WI38 (cell line): Measurements from ENCODE around the gene AFF1.

ENCODE experiments used
- H3K4me3 ChIP-seq: 2 replicates; pipeline ENCODE4 v1.5.1; 2011; ENCODE audit warnings: low read depth, mild to moderate bottlenecking, control low read depth, low read length
- CTCF ChIP-seq: IDR thresholded peaks from 2 replicates; pipeline ENCODE4 v1.5.1; 2012; ENCODE audit warnings: low read depth, mild to moderate bottlenecking, control low read depth, low read length

The AFF1 gene

DNA sequence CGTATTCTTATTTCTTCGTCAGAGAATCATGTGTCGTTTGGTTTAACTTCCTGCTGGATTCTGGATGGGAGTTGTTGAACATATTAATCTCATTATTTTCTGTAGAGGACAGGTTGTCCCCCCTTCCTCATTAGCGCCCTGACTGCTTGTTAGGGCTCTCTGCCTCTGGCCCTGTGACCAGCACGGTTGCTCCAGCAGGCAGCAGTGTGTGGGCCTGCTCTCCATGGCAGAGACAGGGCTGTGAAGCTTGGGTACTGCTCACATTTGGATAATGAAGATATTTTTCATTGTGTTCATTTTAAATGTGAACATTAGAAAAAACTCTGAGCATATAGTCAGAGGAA, 182.9 kb downstream of the AFF1 start:
- H3K4me3 ChIP-seq, result no peak overlapping the region
- TF ChIP-seq CTCF, result no peak

GRCh38 chr4:87118421-87118820, 183.6 kb downstream of the AFF1 start:
- TF ChIP-seq CTCF, result no peak
- H3K4me3 ChIP-seq, result no peak overlapping the region

- no peak for TF ChIP-seq CTCF
These were observed 184.0 kb downstream of the AFF1 start for GRCh38 chr4:87118826-87119225.

GRCh38 chr4:87120010-87120409, 185.2 kb downstream of the AFF1 start:
- H3K4me3 ChIP-seq, result no peak overlapping the region
- TF ChIP-seq CTCF, result no peak

More at GRCh38 chr4:87118826-87119225, 184.0 kb downstream of the AFF1 start:
- no peak overlapping the region for H3K4me3 ChIP-seq

- no peak for TF ChIP-seq CTCF
- H3K4me3 ChIP-seq, result no peak overlapping the region
These were observed 185.8 kb downstream of the AFF1 start for GRCh38 chr4:87120411-87121162.

DNA sequence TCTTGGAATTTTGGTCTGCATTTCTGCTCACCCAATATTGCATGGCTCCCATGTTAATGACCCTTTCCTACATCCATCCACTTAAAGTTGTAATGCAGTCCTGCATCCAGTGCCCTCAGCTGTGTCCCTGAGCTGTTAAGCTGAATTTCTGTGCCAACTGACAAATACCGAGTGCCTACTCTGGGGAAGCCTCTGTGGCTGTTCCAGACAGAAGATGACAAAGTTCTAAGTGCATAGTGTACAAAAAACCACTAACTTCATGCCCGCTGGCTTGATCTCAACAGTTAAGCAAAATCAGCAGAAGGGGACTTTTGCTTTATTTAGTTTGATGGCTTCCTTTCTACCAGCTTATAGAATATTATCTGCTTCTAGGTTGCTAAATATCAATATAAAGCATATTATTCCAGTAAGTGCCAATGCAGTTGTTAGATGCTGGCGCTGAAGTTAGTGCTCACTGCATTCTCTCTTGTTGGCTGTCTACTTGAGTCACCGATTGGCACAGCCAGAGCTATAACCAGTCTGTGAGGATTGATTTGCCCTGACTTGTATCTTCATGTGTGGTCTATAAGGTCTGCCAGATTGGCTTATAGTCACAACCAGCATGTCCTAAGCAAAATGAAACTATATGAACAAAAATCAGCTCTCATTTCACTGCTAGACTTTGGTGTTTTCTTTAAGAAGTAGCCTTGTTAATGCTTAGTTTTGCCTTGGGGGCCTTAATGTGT, 186.7 kb downstream of the AFF1 start:
- H3K4me3 ChIP-seq, result no peak overlapping the region
- TF ChIP-seq CTCF, result no peak

DNA sequence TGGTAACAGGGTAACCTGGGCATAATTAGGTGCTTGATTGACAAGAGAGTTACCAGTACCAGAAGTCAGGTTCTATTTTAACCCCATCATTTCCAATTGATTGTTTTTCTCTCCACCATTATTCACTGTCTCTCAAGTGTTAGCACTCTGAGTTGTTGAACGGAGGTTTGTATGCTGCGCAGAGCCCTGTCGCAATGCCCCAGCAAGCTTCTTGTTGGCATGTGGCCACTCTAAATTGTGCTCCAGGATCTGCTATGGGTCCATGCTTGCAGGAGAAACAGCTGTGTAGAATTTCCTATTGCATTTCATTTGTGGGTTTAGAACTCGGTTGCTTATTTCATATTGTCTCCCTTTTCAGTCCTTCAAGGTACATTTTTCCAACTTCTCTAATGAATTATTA, 187.4 kb downstream of the AFF1 start:
- no peak overlapping the region for H3K4me3 ChIP-seq

More for the DNA sequence above, 187.4 kb downstream of the AFF1 start:
- TF ChIP-seq CTCF, result no peak
